Astrocyte of the cerebellum (primary cell): ENCODE data around the gene RANGRF.
A peak's percentile ranks its signal among the peaks of the same experiment; 100 is the strongest.
"Not testable (repeated sequence)": the region's sequence is repeated elsewhere in the genome, so short reads cannot be mapped to it uniquely, and the experiment has no call there.

ENCODE experiments used
- DNase-seq: peaks from one replicate; pipeline ENCODE4 v3.0.0-alpha.2; 2011; ENCODE audit warnings: low read depth
- H3K4me3 ChIP-seq: 2 replicates; pipeline ENCODE4 v1.5.1; 2011; ENCODE audit warnings: mild to moderate bottlenecking, low read depth, low read length, moderate library complexity
- in situ Hi-C: cut with HindIII; loops from 2 replicates; pipeline ENCODE4 v1.10.0; 2017; ENCODE audit warnings: low sequenced_read_pairs
- TF ChIP-seq, protein P1 (sequence below): IDR thresholded peaks from 2 replicates; pipeline ENCODE4 v1.5.1; 2012; ENCODE audit warnings: low read length, low read depth, moderate library complexity, mild to moderate bottlenecking; ENCODE audit errors: missing control alignments

Gene RANGRF

DNA sequence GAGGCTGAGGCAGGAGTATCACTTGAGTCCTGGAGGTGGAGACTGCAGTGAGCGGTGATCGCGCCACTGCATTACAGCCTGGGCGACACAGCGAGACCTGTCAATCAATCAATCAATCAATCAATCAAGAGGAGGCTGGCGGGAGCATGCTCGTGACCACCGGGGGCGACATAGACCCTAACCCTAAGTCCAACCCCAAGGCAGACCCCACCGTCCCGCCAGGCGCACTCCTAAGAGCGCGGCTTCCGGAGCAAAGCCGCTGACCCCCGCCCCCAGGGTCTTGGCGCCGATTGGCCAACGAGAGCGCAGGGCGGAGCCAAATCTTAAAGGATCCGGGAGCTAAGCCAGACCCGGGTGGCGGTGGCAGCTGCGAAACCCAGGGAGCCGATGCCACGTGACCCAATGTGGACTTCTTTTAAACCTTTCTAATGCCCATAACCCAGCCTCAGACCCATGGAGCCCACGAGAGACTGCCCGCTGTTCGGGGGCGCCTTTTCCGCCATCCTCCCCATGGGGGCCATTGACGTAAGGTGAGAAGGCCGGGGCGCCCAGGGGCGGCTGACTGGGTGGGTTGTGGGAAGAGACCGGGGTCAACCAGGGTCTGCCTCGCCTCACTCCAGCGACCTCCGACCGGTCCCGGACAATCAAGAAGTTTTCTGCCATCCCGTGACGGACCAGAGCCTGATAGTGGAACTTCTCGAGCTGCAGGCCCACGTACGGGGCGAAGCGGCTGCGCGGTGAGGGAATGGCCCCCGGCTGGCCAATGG, at the start of gene RANGRF:
Gene RANGRF (plus strand): TSS at position 335 of the 767 bp plus-strand sequence. CDS start 119 bp downstream, at position 454.
- H3K4me3 ChIP-seq: peak within 1 kb of the TSS; percentile 60
- in situ Hi-C loops: no loop called here
- TF ChIP-seq, protein P1, sequence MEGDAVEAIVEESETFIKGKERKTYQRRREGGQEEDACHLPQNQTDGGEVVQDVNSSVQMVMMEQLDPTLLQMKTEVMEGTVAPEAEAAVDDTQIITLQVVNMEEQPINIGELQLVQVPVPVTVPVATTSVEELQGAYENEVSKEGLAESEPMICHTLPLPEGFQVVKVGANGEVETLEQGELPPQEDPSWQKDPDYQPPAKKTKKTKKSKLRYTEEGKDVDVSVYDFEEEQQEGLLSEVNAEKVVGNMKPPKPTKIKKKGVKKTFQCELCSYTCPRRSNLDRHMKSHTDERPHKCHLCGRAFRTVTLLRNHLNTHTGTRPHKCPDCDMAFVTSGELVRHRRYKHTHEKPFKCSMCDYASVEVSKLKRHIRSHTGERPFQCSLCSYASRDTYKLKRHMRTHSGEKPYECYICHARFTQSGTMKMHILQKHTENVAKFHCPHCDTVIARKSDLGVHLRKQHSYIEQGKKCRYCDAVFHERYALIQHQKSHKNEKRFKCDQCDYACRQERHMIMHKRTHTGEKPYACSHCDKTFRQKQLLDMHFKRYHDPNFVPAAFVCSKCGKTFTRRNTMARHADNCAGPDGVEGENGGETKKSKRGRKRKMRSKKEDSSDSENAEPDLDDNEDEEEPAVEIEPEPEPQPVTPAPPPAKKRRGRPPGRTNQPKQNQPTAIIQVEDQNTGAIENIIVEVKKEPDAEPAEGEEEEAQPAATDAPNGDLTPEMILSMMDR: no peak
- peak; percentile 49 for DNase-seq

- no peak overlapping the region for H3K4me3 ChIP-seq
- in situ Hi-C loops: loop anchor here (10.0 kb wide), 1 partner anchor 61 kb away; no protein-coding TSS in a partner anchor
- TF ChIP-seq, protein P1: no peak
- DNase-seq: no peak
Measured at GRCh38 chr17:8243827-8244226, 44.6 kb upstream of the RANGRF start.

DNA sequence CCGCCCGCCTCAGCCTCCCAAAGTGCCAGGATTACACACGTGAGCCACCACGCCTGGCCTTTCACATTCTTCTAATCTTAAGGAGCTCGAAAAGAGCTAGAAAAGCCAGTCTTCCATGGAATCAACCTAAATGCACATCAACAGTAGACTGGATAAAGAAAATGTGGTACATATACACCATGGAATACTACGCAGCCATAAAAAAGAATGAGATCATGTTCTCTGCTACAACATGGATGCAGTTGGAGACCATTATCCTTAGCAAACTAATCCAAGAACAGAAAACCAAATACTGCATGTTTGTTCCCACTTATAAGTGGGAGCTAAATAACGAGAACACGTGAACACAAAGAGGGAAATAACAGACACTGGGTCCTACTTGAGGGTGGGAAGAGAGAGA, 43.7 kb upstream of the RANGRF start:
- TF ChIP-seq, protein P1: no peak
- in situ Hi-C loops: loop anchor here (10.0 kb wide), 1 partner anchor 60 kb away; no protein-coding TSS in a partner anchor
- no peak overlapping the region for H3K4me3 ChIP-seq
- no peak for DNase-seq

- peak; percentile 73 for DNase-seq
- in situ Hi-C loops: loop anchor here (10.0 kb wide), 1 partner anchor 56 kb away; no protein-coding TSS in a partner anchor
- H3K4me3 ChIP-seq: peak within 1 kb of the TSS; percentile 100
- TF ChIP-seq, protein P1: no peak
Measured at GRCh38 chr17:8248751-8249607, 39.5 kb upstream of the RANGRF start, which contains the start of gene PFAS. Gene PFAS, plus strand, starts transcription at chr17:8249289. Its CDS starts 4,649 bp downstream, at chr17:8253938.

- in situ Hi-C loops: loop anchor here (10.0 kb wide), 1 partner anchor 55 kb away; no protein-coding TSS in a partner anchor
- TF ChIP-seq, protein P1: no peak
- H3K4me3 ChIP-seq: peak overlapping the region; percentile 100
- no peak for DNase-seq
Measured at GRCh38 chr17:8249621-8250500, 38.6 kb upstream of the RANGRF start.

DNA sequence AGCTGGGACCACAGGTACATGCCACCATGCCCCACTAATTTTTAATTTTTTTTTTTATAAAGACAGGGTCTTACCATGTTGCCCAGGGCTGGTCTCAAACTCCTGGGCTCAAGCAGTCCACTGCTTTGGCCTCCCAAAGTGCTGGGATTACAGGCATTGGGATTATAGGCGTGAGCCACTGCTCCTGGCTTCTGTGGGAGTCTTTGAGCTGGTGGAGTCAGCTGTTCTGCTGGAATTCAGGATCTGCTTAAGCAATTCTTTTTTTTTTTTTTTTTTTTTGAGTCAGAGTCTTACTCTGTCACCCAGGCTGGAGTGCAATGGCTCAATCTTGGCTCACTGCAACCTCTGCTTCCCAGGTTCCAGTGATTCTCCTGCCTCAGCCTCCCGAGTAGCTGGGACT, 37.1 kb upstream of the RANGRF start:
- DNase-seq, in situ Hi-C loops, H3K4me3 ChIP-seq: not testable (repeated sequence)
